OCI-LY1 (cell line): Measurements from ENCODE around the gene DRG1.
"Not testable (repeated sequence)": the region's sequence is repeated elsewhere in the genome, so short reads cannot be mapped to it uniquely, and the experiment has no call there.

Source experiments
- H2AFZ ChIP-seq: fragments of 200-600 bp; sonication (generic), shearing (Covaris generic); 2 replicates; pipeline ENCODE4 v1.6.0; 2014; ENCODE audit warnings: antibody characterized with exemption, mild to moderate bottlenecking, low read length
- H3F3A ChIP-seq: fragments of 200-600 bp; sonication (generic), shearing (Covaris generic); 2 replicates; pipeline ENCODE4 v1.6.0; 2014; ENCODE audit warnings: mild to moderate bottlenecking, antibody characterized with exemption, low read length, moderate library complexity; ENCODE audit not compliant: insufficient read depth
- H3K27ac ChIP-seq: fragments of 200-600 bp; sonication (generic); 2 replicates; pipeline ENCODE4 v1.5.1; 2014; ENCODE audit warnings: low read length, mixed run types, mild to moderate bottlenecking, low read depth; ENCODE audit not compliant: poor library complexity, severe bottlenecking
- H3K27me3 ChIP-seq: fragments of 200-600 bp; sonication (generic); 2 replicates; pipeline ENCODE4 v1.6.0; 2014; ENCODE audit warnings: antibody characterized with exemption, mild to moderate bottlenecking, low read length, moderate library complexity; ENCODE audit not compliant: insufficient read depth
- H3K36me3 ChIP-seq: fragments of 200-600 bp; sonication (generic); 2 replicates; pipeline ENCODE4 v1.6.1; 2014; ENCODE audit warnings: mild to moderate bottlenecking, antibody characterized with exemption, low read length, moderate library complexity, mixed read lengths; ENCODE audit not compliant: insufficient read depth
- H3K4me1 ChIP-seq: fragments of 200-600 bp; sonication (generic); 2 replicates; pipeline ENCODE4 v1.5.1; 2014; ENCODE audit warnings: mild to moderate bottlenecking, low read length, moderate library complexity; ENCODE audit not compliant: insufficient read depth, severe bottlenecking
- H3K4me2 ChIP-seq: fragments of 200-600 bp; sonication (generic), shearing (Covaris generic); 2 replicates; pipeline ENCODE4 v1.6.1; 2014; ENCODE audit warnings: low read length
- H3K4me3 ChIP-seq: fragments of 200-600 bp; sonication (generic); 2 replicates; pipeline ENCODE4 v1.5.1; 2014; ENCODE audit warnings: low read length, low read depth, mild to moderate bottlenecking, mixed read lengths; ENCODE audit not compliant: poor library complexity, severe bottlenecking
- H3K79me2 ChIP-seq: fragments of 200-600 bp; shearing (Covaris generic); 2 replicates; pipeline ENCODE4 v1.6.1; 2016; ENCODE audit warnings: mixed run types, low read length, mixed read lengths; ENCODE audit not compliant: insufficient read depth
- H3K9ac ChIP-seq: fragments of 200-600 bp; sonication (generic), shearing (Covaris generic); 2 replicates; pipeline ENCODE4 v1.6.1; 2014; ENCODE audit warnings: mild to moderate bottlenecking, low read length, mixed read lengths
- H3K9me2 ChIP-seq: fragments of 200-600 bp; sonication (generic), shearing (Covaris generic); 2 replicates; pipeline ENCODE4 v1.6.1; 2014; ENCODE audit warnings: low read depth, mild to moderate bottlenecking, low read length, mixed read lengths
- H3K9me3 ChIP-seq: fragments of 200-600 bp; shearing (Covaris generic); 2 replicates; pipeline ENCODE4 v1.6.1; 2014; ENCODE audit warnings: low read length, mixed read lengths
- H4K20me1 ChIP-seq: fragments of 200-600 bp; sonication (generic), shearing (Covaris generic); 2 replicates; pipeline ENCODE4 v1.6.0; 2016; ENCODE audit warnings: mild to moderate bottlenecking, low read length; ENCODE audit not compliant: insufficient read depth
- EZH2 ChIP-seq: fragments of 200-600 bp; sonication (generic), shearing (Covaris generic); IDR thresholded peaks from 2 replicates; pipeline ENCODE4 v1.8.0; 2017; ENCODE audit warnings: borderline replicate concordance, mixed run types, mild to moderate bottlenecking, antibody characterized with exemption, low read length, moderate library complexity, mixed read lengths
- TF ChIP-seq, protein P1 (sequence below): fragments of 200-600 bp; sonication (generic), shearing (Covaris generic); IDR thresholded peaks from 2 replicates; pipeline ENCODE4 v1.5.1; 2017; ENCODE audit warnings: mild to moderate bottlenecking, antibody characterized with exemption, low read length, moderate library complexity, mixed read lengths

The DRG1 gene

DNA sequence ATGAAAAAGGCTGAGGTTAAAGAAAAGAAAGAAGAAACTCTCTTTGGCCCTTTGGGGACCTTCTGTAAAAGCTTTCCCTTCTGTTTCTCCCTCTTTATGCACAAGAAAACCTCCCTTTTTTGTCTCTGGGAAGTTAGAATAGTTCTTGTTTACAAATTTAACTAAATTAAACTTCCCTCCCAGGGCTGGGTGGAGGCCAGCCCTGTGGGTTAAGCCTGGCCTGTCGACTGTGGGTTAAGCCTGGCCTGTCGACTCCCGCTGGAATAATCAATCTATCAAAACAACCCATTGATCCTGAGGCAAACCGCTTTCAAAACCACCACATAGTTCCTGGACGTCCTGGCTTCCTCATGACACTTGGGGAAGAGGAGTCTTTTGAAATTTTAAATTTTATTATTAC lies 1.2 kb upstream of the DRG1 start:
- H3F3A ChIP-seq, result no peaks in the 10 kb centered on the region

DNA sequence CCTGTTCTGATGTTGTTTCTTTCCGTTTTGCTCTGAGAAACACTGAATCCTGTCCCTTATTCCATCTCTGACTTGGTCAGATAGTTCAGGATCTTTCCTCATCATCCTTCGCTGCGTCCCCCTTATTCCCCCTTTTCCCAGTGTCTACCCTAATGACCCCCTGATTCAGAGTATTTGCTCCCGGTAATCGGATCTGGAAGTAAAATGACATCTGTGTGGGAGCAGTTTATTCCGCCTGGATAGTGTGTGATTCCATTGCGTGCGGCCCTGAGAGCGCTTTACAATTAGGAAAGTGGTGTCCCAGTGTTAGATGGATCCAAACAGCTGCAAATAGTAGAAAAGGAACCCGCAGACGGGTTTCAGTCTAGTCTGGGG lies 606 bp downstream of the DRG1 start:
- H4K20me1 ChIP-seq, result no peaks in the 10 kb centered on the region
- H3K9ac ChIP-seq, result peak overlapping the region; percentile 84
- H3K4me2 ChIP-seq, result peak overlapping the region; percentile 86
- no peak overlapping the region for H2AFZ ChIP-seq
- no peaks in the 10 kb centered on the region for H3K9me3 ChIP-seq
- H3F3A ChIP-seq, result no peaks in the 10 kb centered on the region
- no peak for TF ChIP-seq EZH2
- TF ChIP-seq, protein P1, sequence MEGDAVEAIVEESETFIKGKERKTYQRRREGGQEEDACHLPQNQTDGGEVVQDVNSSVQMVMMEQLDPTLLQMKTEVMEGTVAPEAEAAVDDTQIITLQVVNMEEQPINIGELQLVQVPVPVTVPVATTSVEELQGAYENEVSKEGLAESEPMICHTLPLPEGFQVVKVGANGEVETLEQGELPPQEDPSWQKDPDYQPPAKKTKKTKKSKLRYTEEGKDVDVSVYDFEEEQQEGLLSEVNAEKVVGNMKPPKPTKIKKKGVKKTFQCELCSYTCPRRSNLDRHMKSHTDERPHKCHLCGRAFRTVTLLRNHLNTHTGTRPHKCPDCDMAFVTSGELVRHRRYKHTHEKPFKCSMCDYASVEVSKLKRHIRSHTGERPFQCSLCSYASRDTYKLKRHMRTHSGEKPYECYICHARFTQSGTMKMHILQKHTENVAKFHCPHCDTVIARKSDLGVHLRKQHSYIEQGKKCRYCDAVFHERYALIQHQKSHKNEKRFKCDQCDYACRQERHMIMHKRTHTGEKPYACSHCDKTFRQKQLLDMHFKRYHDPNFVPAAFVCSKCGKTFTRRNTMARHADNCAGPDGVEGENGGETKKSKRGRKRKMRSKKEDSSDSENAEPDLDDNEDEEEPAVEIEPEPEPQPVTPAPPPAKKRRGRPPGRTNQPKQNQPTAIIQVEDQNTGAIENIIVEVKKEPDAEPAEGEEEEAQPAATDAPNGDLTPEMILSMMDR, result no peak
- H3K27me3 ChIP-seq, result no peaks in the 10 kb centered on the region
- H3K4me3 ChIP-seq, result peak overlapping the region; percentile 76
- H3K27ac ChIP-seq, result peak overlapping the region; percentile 11
- no peaks in the 10 kb centered on the region for H3K9me2 ChIP-seq
- H3K79me2 ChIP-seq, result peaks cover 30% of the 10 kb centered on the region
- peaks cover 22% of the 10 kb centered on the region for H3K4me1 ChIP-seq
- peaks cover 35% of the 10 kb centered on the region for H3K36me3 ChIP-seq

More for the DNA sequence above, 1.2 kb upstream of the DRG1 start:
- H3K27ac ChIP-seq, result no peak overlapping the region
- no peak overlapping the region for H3K4me3 ChIP-seq
- H3K9me3 ChIP-seq, result no peaks in the 10 kb centered on the region
- peaks cover 19% of the 10 kb centered on the region for H3K36me3 ChIP-seq
- H4K20me1 ChIP-seq, result no peaks in the 10 kb centered on the region
- peaks cover 30% of the 10 kb centered on the region for H3K79me2 ChIP-seq
- H3K4me1 ChIP-seq, result peaks cover 22% of the 10 kb centered on the region
- H2AFZ ChIP-seq, result peak overlapping the region; percentile 57; the same call in 1 of the 2 replicates
- peak overlapping the region; percentile 23; the same call in 1 of the 2 replicates for H3K9ac ChIP-seq
- no peak overlapping the region for H3K4me2 ChIP-seq
- no peaks in the 10 kb centered on the region for H3K9me2 ChIP-seq
- TF ChIP-seq EZH2, result no peak
- TF ChIP-seq, protein P1, result no peak
- H3K27me3 ChIP-seq, result no peaks in the 10 kb centered on the region

DNA sequence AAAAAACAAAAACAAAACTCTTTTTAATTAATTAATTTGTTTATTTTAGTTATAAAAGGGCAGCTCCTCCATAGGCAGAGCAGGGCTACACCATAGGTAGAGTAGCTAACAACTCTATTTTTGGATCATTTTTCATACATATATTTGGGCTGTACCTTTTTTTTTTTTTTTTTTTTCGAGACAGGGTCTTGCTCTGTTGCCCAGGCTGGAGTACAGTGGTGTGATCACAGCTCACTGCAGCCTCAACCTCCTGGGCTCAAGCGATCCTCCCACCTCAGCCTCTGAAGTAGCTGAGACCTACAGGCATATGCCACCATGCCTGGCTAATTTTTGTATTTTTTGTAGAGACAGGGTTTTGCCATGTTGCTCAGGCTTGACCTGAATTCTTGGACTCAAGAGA lies 2.9 kb downstream of the DRG1 start:
- not testable (repeated sequence) for H3K4me3 ChIP-seq, H3K27me3 ChIP-seq, H3F3A ChIP-seq, H3K27ac ChIP-seq, H4K20me1 ChIP-seq, H3K4me2 ChIP-seq, H3K9me3 ChIP-seq, H3K9ac ChIP-seq, H2AFZ ChIP-seq, H3K9me2 ChIP-seq
- Histone ChIP-seq H3K36me3 (peaks cover 57% of the 10 kb centered on the region), H3K79me2 (peaks cover 45% of the 10 kb centered on the region), H3K4me1 (peaks cover 22% of the 10 kb centered on the region)

DNA sequence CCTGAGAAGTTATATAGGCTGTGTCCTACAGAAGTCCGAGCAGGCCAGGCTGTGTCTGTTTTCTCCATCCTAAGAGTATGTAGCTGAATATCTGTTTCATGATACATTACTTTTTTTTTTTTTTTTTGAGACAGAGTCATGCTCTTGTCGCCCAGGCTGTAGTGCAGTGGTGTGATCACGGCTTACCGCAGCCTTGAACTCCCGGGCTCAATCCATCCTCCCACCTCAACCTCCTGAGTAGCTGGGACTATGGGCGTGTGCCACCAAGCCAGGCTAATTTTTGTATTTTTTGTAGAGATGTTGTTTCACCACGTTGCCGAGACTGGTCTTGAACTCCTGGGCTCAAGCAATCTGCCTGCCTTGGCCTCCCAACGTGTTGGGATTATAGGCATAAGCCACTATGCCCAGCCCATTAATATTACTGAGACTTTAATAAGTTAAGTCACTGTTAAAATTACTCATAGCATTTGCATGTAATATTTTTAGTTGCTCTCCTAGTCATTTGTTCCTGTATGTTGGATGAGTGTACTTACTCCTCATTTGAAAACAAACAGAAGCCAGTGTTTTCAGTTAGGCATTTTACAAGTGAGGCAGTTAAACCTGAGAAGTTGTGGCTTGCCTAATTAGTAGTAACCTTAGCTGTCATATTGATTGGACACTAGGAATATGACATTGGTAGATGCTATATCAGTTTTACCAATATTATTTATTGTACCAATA lies 26.1 kb downstream of the DRG1 start:
- no peak overlapping the region for H2AFZ ChIP-seq
- H3K9me3 ChIP-seq, result no peaks in the 10 kb centered on the region
- H4K20me1 ChIP-seq, result no peaks in the 10 kb centered on the region
- no peaks in the 10 kb centered on the region for H3K4me1 ChIP-seq
- H3K4me2 ChIP-seq, result no peak overlapping the region
- peaks cover 88% of the 10 kb centered on the region for H3K36me3 ChIP-seq
- H3K27me3 ChIP-seq, result no peaks in the 10 kb centered on the region
- no peaks in the 10 kb centered on the region for H3K9me2 ChIP-seq
- no peaks in the 10 kb centered on the region for H3F3A ChIP-seq
- H3K4me3 ChIP-seq, result no peak overlapping the region
- no peak overlapping the region for H3K9ac ChIP-seq
- no peak overlapping the region for H3K27ac ChIP-seq
- TF ChIP-seq, protein P1, result no peak
- TF ChIP-seq EZH2, result no peak
- no peaks in the 10 kb centered on the region for H3K79me2 ChIP-seq
